Tibial nerve (tissue), 4 donors: ENCODE results near the gene HIBADH.

Source experiments
- EP300 ChIP-seq, 2 donors: sonication (generic); formaldehyde crosslinking; IDR thresholded peaks; one replicate each; pipeline ENCODE4 v1.6.1; 2017; ENCODE audit warnings: antibody characterized with exemption in 2 of 2, mild to moderate bottlenecking in 1 of 2
- TF ChIP-seq, protein P1 (sequence below), 5 experiments: fragments of 200-600 bp in 3 of 5; fragments of 450-650 bp in 2 of 5; sonication (generic) in 3 of 5; IDR thresholded peaks; one replicate each; pipeline ENCODE4 v1.5.1; 2016 to 2019; ENCODE audit warnings: antibody characterized with exemption in 5 of 5, mild to moderate bottlenecking in 3 of 5, moderate library complexity in 2 of 5

DNA sequence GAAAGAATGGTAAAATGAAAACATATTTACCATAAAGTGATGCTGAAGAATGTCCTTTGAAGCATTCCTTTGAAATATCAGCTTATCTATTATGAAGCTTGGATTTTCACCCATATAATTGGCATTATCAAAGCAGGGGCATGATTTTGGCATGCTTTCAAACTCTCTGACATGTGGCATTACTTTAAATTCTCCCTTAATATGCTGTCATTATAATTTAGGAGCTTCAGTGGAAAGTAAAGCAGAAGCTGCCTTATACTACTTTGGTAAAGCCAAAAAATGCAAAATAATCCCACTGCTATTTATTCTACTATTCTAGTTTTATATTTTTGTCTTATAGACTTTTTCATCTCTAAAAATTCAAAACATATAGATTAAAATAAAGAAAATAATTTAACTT lies 28.0 kb upstream of the HIBADH start:
- no peak for TF ChIP-seq EP300 (IDR thresholded peaks at IDR 0.05)
- TF ChIP-seq, protein P1, sequence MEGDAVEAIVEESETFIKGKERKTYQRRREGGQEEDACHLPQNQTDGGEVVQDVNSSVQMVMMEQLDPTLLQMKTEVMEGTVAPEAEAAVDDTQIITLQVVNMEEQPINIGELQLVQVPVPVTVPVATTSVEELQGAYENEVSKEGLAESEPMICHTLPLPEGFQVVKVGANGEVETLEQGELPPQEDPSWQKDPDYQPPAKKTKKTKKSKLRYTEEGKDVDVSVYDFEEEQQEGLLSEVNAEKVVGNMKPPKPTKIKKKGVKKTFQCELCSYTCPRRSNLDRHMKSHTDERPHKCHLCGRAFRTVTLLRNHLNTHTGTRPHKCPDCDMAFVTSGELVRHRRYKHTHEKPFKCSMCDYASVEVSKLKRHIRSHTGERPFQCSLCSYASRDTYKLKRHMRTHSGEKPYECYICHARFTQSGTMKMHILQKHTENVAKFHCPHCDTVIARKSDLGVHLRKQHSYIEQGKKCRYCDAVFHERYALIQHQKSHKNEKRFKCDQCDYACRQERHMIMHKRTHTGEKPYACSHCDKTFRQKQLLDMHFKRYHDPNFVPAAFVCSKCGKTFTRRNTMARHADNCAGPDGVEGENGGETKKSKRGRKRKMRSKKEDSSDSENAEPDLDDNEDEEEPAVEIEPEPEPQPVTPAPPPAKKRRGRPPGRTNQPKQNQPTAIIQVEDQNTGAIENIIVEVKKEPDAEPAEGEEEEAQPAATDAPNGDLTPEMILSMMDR (IDR thresholded peaks at IDR 0.05) = no peak
